Stimulated activated CD4-positive, alpha-beta T cell treated with anti-CD3 and anti-CD28 coated beads, Interleukin-2, amount 100 ng/mL, for 48 hours (primary cell): ENCODE data around the gene EDA.
"Not testable (repeated sequence)": the region's sequence is repeated elsewhere in the genome, so short reads cannot be mapped to it uniquely, and the experiment has no call there.

Source experiments
- DNase-seq, 2 donors: peaks; one replicate each; pipeline ENCODE4 v3.0.0-alpha.2; 2020

The EDA gene

DNA sequence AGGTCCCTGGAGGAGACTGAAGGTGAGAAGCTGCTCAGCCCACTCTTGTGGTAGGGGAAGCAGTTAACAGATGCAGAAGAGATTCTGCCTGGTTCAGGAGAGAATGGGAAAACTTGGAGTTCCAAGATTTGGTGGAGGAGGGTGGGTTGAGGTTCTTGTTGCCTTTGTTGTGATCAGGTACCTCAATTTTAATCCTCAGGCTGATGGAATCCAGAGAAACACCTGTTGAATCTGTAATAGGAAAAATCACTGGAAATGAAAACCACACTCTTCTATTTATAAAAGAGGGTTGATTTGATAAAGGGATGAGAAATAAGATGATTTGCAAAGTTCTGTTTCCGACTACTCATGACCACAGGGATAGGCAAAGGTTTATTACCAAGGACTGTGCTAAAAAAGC is 132.1 kb downstream of the EDA start:
- DNase-seq: no peak

DNA sequence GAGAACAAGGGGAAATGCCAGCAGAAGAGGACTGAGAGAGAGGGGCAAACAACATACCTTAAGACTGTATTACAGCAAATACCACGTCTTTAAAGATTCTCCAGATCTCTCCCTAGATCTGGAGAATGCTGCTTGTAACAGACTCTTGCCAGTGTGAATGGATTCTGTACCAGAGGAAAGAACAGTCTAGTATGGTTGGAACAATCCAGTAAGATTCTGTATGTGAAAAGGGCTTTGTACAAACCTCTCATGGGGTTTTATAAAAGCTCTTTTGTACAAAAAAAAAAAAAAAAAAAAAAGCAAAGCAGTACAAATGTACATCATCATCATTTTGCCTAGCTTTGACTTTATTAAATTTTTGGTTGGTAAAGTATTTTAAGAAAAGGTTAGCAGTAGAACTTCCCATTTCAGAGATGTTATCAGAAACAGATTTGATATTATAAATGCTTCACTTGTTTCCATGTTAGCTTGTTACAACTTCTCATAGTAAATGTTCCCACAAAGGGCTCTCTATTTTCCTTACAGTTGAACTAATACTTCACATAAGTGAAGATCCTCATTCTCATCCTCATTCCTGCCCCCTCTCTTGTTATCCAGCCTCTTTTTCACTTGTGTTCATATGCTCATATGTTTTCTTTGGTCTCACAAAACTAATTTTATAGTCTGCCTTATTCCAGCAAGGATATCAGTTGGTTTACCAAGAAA is 144.2 kb downstream of the EDA start:
- no peak for DNase-seq

DNA sequence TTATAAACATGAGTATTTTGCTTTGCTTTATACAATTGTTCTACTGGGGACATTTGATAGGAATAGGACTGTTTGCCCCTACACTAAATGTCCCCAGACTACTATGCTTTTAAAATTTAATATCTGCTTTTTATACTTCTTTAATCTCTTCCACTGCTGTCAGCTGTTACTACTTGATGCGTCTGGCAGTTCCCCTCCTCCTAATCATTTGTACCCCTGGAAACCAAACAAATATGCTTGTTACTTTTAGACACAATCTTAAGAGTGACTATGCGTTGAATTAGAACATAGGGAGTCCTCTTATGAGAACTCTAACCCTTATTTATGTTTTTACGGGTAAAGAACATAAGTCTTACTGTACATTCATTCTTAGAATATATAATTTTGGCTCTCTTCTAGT is 145.7 kb downstream of the EDA start:
- no peak for DNase-seq

DNA sequence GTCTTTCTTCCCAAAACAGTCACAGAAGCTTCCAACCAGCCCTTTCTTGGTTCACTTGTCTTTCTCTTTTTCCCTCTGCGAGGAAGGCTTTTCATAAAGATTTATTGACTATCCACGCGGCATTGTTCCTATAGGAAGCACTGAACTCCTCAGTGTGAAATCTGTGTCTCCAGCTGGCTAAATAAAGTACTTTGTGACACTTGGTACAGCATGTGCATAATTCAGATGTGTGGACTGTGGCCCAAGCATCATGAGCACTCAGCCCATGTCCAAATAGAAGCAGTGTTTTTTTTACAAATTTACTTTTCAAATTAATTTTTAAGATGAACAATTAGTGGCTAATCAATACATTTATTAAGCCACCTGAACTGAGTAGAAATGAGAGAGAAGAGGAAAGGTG is 146.4 kb downstream of the EDA start:
- no peak for DNase-seq

DNA sequence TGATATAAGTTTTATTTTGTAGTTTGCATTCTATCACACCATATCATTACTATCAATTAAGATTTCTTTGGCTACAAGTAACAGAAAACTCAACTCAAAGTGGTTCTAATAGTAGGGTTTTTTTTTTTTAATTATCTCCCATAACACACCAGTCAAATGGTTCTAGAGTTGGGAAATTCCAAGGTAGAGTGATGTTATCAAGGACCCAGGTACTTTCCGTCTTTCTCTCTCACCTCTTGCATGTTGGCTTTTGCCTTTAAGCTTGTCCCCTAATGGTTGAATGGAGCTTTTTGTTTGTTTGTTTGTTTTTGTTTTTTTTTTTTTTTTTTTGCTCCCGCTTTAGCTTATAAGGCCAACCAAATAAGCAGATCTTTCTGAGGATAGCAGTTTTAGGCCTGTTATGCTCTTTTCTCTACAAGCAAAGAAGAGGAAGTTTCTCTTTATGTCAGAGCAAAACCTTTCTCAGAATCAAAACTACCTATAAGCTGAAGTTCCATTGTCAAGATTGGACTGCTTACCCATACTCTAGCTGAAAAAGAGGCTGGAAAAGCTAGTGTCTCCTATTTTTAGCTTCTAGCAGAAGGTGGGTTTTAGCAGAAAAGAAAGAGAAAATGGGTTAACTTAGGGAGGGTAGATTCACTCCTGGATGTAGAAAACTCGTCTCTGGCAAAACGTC is 177.5 kb downstream of the EDA start:
- no peak for DNase-seq

DNA sequence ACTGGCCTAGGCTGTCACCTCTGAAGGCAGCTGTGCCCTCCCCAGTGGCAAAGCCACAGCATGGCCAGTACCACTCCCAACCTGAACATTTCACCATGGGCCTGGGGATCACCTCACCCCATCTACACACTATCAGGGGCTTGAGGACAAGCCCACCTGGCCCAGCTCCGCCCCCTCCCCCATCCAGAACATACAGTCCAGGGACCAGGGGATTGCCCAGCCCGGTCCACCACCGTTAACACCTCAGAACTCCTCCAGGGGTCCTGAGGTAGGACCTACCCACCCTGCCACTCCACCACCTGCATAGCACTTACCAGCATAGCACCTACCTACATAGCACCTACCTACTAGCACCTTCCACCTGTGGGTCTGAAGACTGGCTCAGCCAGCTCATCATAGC is 179.8 kb downstream of the EDA start:
- DNase-seq: no peak

DNA sequence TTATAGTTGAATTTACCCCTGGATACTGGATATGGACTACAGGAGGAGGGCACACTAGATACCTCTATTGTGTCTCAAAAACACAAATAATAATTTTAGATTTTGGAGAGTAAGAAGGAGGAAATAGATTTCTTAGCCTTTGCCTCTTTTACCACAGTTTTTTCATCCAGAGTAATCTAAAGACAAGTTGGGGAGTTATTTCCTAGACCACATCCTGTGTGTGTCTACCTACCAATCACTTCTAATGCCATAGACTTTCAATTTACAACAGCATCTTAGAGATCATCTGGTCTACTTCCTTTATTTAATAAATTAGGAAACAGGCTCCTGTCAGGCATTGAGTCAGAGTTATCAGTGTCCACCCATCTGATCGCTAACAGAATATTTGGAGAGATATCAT is 191.5 kb downstream of the EDA start:
- DNase-seq: no peak

DNA sequence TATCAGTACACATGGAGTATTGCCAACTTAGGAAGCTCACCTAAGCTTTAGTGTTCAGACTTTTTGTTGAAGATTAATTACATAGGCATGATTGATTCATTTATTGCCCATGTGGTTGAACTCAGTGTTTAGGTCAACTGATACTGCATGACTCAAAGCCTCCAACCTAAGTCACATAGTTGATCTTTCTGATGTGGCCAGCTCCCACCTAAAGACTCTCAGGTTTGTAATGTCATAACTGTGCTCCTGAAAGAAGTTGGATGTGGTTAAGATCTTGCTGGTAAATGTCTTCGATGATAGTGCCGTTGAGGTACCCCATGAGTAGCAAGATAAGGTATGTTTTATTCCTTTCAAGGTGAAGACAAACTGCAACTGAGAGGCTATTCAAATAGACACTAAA is 192.5 kb downstream of the EDA start:
- no peak for DNase-seq

DNA sequence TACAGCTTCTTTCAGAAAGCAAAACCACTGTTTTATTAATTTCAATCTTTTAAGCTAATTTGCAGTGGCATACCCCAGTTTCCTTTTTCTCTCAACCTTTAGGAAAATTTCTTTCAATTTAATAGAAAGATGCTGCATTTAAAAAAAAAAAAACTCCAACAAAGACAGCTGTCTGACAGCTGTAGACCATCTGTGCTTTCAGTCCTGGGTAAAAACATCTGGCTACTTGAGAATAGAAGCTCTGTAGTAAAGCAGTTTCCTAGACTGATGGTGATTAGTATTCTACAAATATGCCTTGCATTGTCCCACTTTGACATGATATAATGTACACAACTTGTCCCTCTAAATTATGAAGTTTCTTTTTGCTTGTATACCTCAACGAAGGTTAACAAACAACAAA is 197.8 kb downstream of the EDA start:
- DNase-seq: no peak

DNA sequence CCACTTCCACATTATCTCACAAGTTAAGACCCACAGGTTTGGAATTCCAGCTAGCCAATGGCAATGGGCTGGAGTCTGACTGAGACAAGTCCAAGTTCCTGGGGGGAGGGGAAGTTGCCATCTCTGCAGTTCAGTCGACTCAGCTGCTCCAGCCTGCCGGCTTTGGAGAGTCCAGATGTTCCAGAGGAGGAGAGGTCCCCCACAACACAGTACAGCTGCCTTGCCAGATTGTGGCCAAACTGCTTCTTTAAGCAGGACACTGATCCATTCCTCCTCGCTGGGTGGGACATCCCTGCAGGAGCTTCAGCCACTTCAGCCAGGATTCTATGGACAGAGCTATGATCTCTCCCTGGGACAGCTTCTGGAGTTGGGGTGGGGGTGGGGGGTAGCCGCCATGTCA is 199.2 kb downstream of the EDA start:
- DNase-seq: no peak

DNA sequence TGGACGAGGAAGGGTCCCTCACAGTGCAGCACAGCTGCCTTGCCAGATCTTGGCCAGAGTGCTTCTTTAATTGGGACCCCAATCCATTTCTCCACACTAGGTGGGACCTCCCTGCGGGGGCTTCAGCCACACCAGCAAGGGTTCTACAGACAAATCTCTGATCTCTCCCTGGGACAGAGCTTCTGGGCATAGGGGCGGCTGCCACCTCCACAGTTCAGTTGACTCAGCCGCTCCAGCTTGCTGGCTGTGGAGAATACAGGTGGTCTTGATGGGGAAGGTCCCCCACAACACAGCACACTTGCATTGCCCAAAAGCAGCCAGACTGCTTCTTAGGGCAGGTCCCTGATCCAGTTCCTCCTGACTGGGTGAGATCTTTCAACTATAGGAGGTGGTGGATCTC is 199.6 kb downstream of the EDA start:
- no peak for DNase-seq

DNA sequence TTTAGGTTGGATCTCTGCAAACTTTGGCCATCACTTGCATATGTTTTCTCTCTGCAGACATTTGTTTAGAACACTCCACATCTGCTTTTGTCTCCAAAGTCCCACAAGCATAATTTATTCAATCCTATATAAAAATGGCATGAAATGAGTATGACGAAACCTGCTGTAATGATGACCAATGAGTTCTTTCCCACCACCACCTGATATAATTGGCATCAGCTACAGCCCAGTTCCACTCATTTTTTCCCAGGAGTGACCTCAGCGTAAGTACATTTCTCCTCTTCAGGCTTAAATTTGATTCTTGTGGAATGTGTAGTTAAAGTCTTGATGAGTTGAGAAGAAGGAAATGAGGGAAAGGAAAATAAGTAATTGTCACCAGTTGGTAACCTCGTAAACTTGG is 228.7 kb downstream of the EDA start:
- no peak for DNase-seq

DNA sequence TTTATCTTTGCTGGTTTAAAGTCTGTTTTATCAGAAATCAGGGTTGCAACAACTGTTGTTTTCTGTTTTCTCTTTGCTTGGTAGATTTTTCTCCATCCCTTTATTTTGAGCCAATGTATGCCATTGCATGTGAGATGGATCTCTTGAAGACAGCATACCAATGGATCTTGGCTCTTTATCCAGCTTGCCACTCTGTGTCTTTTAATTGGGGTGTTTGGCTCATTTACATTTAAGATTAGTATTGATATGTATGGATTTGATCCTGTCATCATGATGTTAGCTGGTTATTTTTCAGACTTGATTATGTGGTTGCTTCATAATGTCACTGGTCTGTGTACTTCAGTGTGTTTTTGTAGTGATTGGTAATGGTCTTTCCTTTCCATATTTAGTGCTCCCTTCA is 244.1 kb downstream of the EDA start:
- DNase-seq: not testable (repeated sequence)

DNA sequence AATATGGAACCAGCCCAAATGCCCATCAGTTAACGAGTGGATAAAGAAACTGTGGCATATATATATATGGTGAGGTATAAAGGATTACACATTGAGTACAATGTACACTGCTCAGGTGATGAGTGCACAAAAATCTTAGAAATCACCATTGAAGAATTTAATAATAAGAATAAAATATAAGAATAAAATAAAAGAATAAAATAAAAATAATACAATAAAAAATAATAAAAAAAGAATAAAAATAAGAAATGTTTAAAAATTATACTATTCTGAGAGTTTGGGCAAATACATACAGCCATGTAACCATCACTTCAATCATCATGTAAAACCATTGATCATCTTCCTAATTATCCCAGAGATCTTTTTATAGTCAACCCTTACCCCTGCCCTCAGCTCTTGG is 260.3 kb downstream of the EDA start:
- DNase-seq: no peak

DNA sequence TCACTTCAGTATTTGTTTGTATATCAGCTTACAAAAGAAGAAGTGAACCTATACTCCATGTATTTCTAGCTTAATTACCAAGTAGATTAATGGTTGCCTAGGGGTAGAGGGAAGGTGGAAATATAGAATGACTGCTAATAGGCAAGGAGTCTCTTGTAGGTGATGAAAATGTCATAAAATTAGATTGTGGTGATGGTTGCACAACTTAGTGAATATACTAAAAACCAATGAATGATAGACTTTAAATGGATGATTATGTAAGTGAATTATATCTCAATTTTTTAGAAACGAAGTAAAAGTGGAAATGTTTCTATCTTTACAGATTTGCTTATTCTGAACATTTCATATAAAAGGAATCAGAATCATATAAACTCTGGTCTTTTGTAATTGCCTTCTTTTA is 268.3 kb downstream of the EDA start:
- DNase-seq: no peak

DNA sequence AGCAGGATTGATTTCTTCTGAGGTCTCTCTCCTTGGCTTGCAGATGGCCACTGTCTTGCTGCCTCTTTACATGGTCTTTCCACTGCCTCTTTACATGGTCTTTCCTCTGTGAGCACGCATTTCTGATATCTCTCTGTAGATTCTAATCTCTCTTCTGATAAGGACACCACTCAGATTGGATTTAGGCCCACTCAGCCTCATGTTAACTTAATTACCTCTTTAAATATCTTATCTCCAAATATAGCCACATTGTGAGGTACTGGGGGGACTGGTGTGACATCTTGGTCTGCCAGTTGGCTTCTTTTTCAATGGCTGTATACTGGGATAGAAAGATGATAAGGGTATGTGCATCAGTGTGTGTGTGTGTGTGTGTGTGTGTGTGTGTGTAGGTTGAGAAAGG is 280.1 kb downstream of the EDA start:
- no peak for DNase-seq

DNA sequence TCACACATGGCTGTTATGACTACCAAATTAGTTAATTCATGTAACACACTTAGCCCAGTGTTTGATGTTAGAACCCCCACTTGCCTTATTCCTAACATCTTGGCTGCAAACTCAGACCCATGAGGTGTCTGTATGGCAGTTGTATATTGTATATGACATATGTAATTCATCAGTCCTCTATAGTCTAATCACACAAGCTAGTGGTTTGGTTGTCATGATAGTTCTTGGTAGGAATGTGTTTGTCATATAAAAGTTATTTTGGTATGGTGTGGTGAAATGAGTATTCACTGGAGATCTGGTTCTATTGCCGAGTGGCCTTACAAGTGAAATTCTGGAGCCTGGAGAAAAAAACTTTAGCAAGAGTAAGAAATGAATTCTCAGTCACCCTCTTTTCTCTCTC is 284.6 kb downstream of the EDA start:
- no peak for DNase-seq

DNA sequence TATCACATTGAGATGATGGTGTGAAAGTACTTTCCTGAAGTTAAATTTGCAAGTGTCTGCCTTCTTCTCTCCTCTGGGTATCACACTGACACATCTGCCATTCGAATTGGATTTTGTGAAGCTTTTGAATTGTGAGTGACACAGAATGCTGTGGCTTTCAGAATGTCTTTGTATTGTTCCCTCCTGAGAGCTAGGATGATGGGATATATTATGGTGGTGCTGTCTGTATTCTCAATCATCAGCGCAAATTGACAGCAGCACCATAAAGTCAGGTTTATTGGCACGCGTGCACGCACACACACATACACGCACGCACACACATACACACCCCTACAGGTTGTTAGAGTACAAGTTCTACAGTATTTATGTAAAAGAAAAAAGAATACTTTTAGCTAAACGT is 290.5 kb downstream of the EDA start:
- DNase-seq: no peak

DNA sequence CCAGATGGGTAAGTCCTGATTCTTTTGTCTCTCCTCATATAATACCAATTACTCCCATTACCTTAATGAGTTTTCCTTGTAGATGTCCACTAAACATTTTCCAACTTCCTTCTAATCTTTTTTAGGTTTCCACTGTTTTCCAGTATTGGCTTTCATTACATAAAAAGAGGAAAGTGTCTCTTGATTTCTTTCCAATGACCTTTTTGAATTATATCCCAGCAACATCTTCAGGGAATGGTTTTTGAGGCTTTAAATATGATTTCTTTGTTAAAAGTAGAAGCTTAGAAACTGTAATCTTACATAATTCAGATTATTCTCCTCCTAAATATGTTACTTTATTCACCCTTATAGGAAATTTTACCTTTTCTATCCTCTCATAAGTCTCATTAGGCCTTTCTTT is 298.9 kb downstream of the EDA start:
- DNase-seq: no peak

DNA sequence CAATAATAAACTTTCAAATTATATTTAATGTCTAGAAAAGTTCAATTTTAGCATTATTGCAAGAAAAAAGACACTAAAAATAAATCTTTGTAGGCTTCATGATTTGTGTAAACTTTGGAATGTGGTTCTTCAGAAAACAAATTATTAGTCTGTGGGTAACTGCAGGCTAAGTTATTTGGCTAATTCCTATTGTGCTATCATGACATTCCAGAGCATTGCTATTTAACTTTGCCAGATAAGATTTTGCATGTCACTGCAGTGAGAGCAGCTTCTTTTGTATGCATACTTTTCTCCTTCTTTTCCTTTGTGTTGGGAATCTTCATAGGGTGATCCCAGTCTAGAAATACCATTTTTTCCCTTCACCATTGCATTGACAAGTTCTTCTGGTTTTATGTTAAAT is 303.8 kb downstream of the EDA start:
- no peak for DNase-seq

DNA sequence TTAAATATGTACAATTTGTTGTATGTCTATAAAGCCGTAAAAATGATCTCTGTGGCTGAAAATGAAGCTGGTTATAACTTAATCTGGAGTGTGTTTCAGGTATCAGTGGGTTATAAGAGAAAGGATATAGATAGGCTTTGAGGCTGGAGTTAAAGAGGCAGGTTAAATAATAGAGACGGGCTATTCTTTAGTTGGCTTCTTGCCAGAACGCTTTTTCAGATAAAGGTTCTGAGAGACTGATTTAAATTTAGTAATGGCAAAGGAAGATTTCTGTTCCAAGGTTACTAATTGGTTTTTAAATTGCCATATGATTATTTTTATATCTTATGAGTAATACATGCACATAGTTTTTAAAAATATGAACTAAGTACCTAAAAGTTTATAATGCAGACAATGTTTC is 316.4 kb downstream of the EDA start:
- DNase-seq: no peak

DNA sequence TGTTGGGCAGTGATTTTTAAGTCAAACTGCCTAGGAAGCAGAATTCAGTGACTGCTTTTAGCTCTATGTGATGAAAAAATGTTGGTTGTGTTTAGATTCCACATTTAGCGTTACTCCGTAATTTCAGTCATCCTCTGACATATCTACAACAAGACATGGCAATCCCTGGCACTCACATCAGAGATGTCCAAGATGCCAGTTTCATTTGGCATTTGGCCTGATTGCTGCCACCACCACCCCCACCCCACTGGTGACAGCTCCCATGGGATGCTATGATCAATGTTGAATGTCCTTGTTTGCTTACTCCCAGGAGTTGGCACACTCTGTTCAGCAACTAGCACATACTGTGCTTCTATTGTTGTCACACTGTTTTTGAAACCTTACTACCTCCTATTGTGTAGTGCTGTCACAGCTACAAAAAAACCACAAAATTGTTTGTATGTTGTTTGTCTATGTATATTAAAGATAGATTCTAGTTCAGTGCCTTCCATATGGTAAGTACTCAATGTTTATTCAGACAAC is 332.4 kb downstream of the EDA start:
- DNase-seq: no peak

DNA sequence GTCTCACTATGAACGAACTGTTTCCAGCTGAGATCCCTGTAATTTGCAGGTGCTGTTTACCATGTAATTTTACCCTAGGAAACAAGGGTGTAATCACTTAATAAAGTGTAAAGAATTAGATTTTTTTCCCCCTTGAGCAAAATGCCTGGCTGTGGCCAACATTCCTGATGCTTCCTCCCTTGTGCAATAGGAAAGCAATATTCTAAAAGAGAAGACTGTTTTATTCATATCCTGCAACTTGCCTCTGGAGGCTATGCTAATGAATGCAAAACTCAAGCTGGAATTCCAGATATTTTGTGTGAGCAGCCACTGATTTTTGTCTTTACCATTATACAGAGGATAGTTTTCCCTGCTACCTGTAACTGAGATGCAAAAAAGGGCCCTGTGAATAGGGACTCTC is 335.8 kb downstream of the EDA start:
- no peak for DNase-seq

DNA sequence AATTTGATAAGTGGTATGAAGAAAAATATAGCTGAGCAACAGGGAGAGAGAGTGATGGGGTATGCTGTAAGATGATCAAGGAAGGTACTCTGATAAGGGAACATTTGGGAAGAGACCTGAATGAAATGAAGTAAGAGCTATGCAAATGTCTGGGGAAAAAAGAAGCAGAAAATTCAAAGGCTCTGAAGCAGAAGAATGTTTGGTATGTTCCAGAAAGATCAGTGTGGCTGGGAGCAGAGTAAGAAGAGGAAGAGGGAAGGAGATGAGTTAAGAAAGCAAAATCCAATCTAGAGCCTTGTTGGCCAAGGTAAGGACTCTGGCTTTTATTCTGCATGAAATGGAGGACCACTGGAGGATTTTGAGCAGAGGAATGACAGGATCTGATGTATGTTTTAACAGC is 343.8 kb downstream of the EDA start:
- no peak for DNase-seq
